GM23338 (cell line): ENCODE results near the gene SMARCC1. TPM values are rescaled to one million over a fixed set of nuclear protein-coding genes. Genes with fewer than 3 reads are reported as not detected.

Experiments
- ATAC-seq: fragments of 200-7000 bp; cut with Tn5 transposase; 3 replicates; pipeline ENCODE4 v1.9.1; 2020
- DNase-seq: peaks from one replicate; pipeline ENCODE4 v3.0.0-alpha.2; 2015; ENCODE audit warnings: low spot score
- H2AFZ ChIP-seq: fragments of 200-600 bp; sonication (generic); 2 replicates; pipeline ENCODE4 v1.8.0; 2016; ENCODE audit warnings: antibody characterized with exemption, mild to moderate bottlenecking, moderate library complexity
- H3F3A ChIP-seq: fragments of 200-600 bp; sonication (generic); replicated peaks from 2 replicates; pipeline ENCODE4 v1.8.0; 2017; ENCODE audit warnings: antibody characterized with exemption, mixed run types, low read depth
- H3K27ac ChIP-seq: fragments of 200-600 bp; sonication (generic); 2 replicates; pipeline ENCODE4 v1.6.1; 2016; ENCODE audit warnings: low read depth
- H3K27me3 ChIP-seq: fragments of 200-600 bp; sonication (generic); 2 replicates; pipeline ENCODE4 v1.8.0; 2016; ENCODE audit warnings: mild to moderate bottlenecking, mixed run types, moderate library complexity; ENCODE audit not compliant: insufficient read depth
- H3K36me3 ChIP-seq: fragments of 200-600 bp; sonication (generic); 2 replicates; pipeline ENCODE4 v1.8.0; 2016; ENCODE audit warnings: mild to moderate bottlenecking; ENCODE audit not compliant: insufficient read depth
- H3K4me1 ChIP-seq: fragments of 200-600 bp; sonication (generic); 2 replicates; pipeline ENCODE4 v1.8.0; 2016; ENCODE audit warnings: mild to moderate bottlenecking, moderate library complexity; ENCODE audit not compliant: insufficient read depth
- H3K4me2 ChIP-seq: fragments of 200-600 bp; sonication (generic); 2 replicates; pipeline ENCODE4 v1.7.1; 2017; ENCODE audit warnings: mixed run types
- H3K4me3 ChIP-seq: fragments of 200-600 bp; sonication (generic); 2 replicates; pipeline ENCODE4 v1.6.1; 2016; ENCODE audit warnings: mixed run types
- H3K79me2 ChIP-seq: fragments of 200-600 bp; sonication (generic); replicated peaks from 2 replicates; pipeline ENCODE4 v1.8.0; 2017; ENCODE audit warnings: mild to moderate bottlenecking; ENCODE audit not compliant: insufficient read depth
- H3K9me2 ChIP-seq: fragments of 200-600 bp; sonication (generic); 2 replicates; pipeline ENCODE4 v1.8.0; 2017; ENCODE audit not compliant: insufficient read depth
- H4K20me1 ChIP-seq: fragments of 200-600 bp; sonication (generic); replicated peaks from 2 replicates; pipeline ENCODE4 v1.8.0; 2017; ENCODE audit warnings: mild to moderate bottlenecking; ENCODE audit not compliant: insufficient read depth
- H3K27ac Mint-ChIP-seq: 2 replicates; pipeline ENCODE4 v1.8.0; 2020; ENCODE audit warnings: inconsistent platforms, mild to moderate bottlenecking, moderate library complexity, mixed read lengths
- H3K27me3 Mint-ChIP-seq: 3 replicates; pipeline ENCODE4 v1.8.0; 2022; ENCODE audit warnings: low read depth, mild to moderate bottlenecking, moderate library complexity, mixed read lengths, inconsistent platforms; ENCODE audit not compliant: insufficient read depth, poor library complexity
- H3K36me3 Mint-ChIP-seq: 3 replicates; pipeline ENCODE4 v1.8.0; 2021; ENCODE audit warnings: low read depth, mild to moderate bottlenecking, inconsistent platforms, moderate library complexity, mixed read lengths
- H3K4me1 Mint-ChIP-seq: 3 replicates; pipeline ENCODE4 v1.8.0; 2020; ENCODE audit warnings: mild to moderate bottlenecking, inconsistent platforms, mixed read lengths
- H3K4me3 Mint-ChIP-seq: 3 replicates; pipeline ENCODE4 v1.8.0; 2021; ENCODE audit warnings: moderate library complexity, mild to moderate bottlenecking, inconsistent platforms, mixed read lengths
- H3K9me3 Mint-ChIP-seq: 3 replicates; pipeline ENCODE4 v1.8.0; 2020; ENCODE audit warnings: moderate library complexity, mild to moderate bottlenecking, inconsistent platforms, mixed read lengths
- CREB1 ChIP-seq: fragments of 250-450 bp; sonication (Bioruptor Pico); IDR thresholded peaks from 2 replicates; pipeline ENCODE4 v1.5.0; 2020; ENCODE audit warnings: low read depth, mild to moderate bottlenecking, moderate library complexity
- CTCF ChIP-seq, 2 experiments: fragments of 200-600 bp in 1 of 2; sonication (generic) in 1 of 2; conservative IDR thresholded peaks; 2 replicates each; pipeline versions ENCODE4 v1.5.1 to v1.6.1; 2016 to 2017; ENCODE audit warnings: antibody characterized with exemption in 2 of 2, low read depth in 2 of 2, mild to moderate bottlenecking in 2 of 2, moderate library complexity in 1 of 2
- ETS1 ChIP-seq: IDR thresholded peaks from 2 replicates; pipeline ENCODE4 v1.6.1; 2016; ENCODE audit warnings: antibody characterized with exemption
- EZH2 ChIP-seq: fragments of 200-600 bp; sonication (generic); IDR thresholded peaks from one replicate; pipeline ENCODE4 v1.8.0; 2017; ENCODE audit warnings: antibody characterized with exemption, mild to moderate bottlenecking, low read depth; ENCODE audit not compliant: unreplicated experiment
- EZH2phosphoT487 ChIP-seq: fragments of 200-600 bp; sonication (generic); IDR thresholded peaks from one replicate; pipeline ENCODE4 v1.8.1; 2018; ENCODE audit warnings: antibody characterized with exemption; ENCODE audit not compliant: unreplicated experiment
- JUNB ChIP-seq: IDR thresholded peaks from one replicate; pipeline ENCODE4 v1.6.1; 2016; ENCODE audit warnings: antibody characterized with exemption; ENCODE audit not compliant: unreplicated experiment
- NANOG ChIP-seq: IDR thresholded peaks from 2 replicates; pipeline ENCODE4 v1.6.1; 2016; ENCODE audit warnings: antibody characterized with exemption, borderline replicate concordance
- POLR2AphosphoS5 ChIP-seq: IDR thresholded peaks from 2 replicates; pipeline ENCODE4 v1.6.1; 2016; ENCODE audit warnings: antibody characterized with exemption, low read depth
- REST ChIP-seq: IDR thresholded peaks from one replicate; pipeline ENCODE4 v1.6.1; 2018; ENCODE audit warnings: antibody characterized with exemption; ENCODE audit not compliant: unreplicated experiment
- STAT1 ChIP-seq: IDR thresholded peaks from one replicate; pipeline ENCODE4 v1.6.1; 2016; ENCODE audit warnings: antibody characterized with exemption; ENCODE audit not compliant: unreplicated experiment
- ZNF114 ChIP-seq: fragments of 250-450 bp; sonication (Bioruptor Pico); IDR thresholded peaks from 2 replicates; pipeline ENCODE4 v1.5.0; 2020; ENCODE audit warnings: mild to moderate bottlenecking, moderate library complexity
- ZNF331 ChIP-seq: fragments of 250-450 bp; sonication (Bioruptor Pico); IDR thresholded peaks from 2 replicates; pipeline ENCODE4 v1.5.0; 2020; ENCODE audit warnings: low read depth, mild to moderate bottlenecking, moderate library complexity
- ZNF462 ChIP-seq: fragments of 250-450 bp; sonication (Bioruptor Pico); IDR thresholded peaks from 2 replicates; pipeline ENCODE4 v1.5.0; 2020; ENCODE audit warnings: mild to moderate bottlenecking, moderate library complexity
- polyA plus RNA-seq: library from polyadenylated mRNA; unstranded; fragments of >200 nt; fragmentation: Nextera tagmentation; extraction: Ambion mirVana; gene quantifications from 2 replicates; pipeline ENCODE4 v1.2.1, GENCODE V29; 2016
- total RNA-seq: library from RNA; depleted of rRNA; stranded (reverse); fragments of >200 nt; shearing (Covaris generic); gene quantifications from 2 replicates; pipeline ENCODE4 v1.2.3, GENCODE V29; 2014

Gene SMARCC1
- total and polyA plus RNA-seq, 2 experiments from 2014 or later, result 105 to 171 TPM

- no peaks in the 10 kb centered on the region for H3K4me1 ChIP-seq
- Mint-ChIP-seq H3K27me3 (peaks cover 2% of the 10 kb centered on the region), H3K36me3 (peaks cover 83% of the 10 kb centered on the region), H3K4me3 (no peak overlapping the region), H3K9me3 (no peaks in the 10 kb centered on the region), H3K27ac (no peak overlapping the region), H3K4me1 (no peaks in the 10 kb centered on the region)
- no peak for ATAC-seq
- no peaks in the 10 kb centered on the region for H3K9me2 ChIP-seq
- no peak overlapping the region for H3K4me2 ChIP-seq
- peaks cover 65% of the 10 kb centered on the region for H3K36me3 ChIP-seq
- no peak overlapping the region for H3K4me3 ChIP-seq
- H2AFZ ChIP-seq, result no peak overlapping the region
- peak overlapping the region; percentile 80; the same call in 1 of the 2 replicates for H3K27ac ChIP-seq
- TF ChIP-seq ZNF114, result no peak
- TF ChIP-seq POLR2AphosphoS5, result no peak
- no peak for TF ChIP-seq JUNB
- no peak for TF ChIP-seq CREB1 (CRISPR knock-in tag)
- TF ChIP-seq REST, result no peak
- TF ChIP-seq STAT1, result no peak
- TF ChIP-seq CTCF (conservative IDR thresholded peaks at IDR 0.05; ENCODE audit: low read depth in 2 of 2), result no peak
- TF ChIP-seq EZH2phosphoT487, result no peak
- TF ChIP-seq EZH2, result no peak
- no peak for TF ChIP-seq ETS1
- TF ChIP-seq ZNF462 (CRISPR knock-in tag), result no peak
- no peak for TF ChIP-seq ZNF331 (CRISPR knock-in tag)
- TF ChIP-seq NANOG, result no peak
- peaks cover 15% of the 10 kb centered on the region for H4K20me1 ChIP-seq
- no peaks in the 10 kb centered on the region for H3K27me3 ChIP-seq
- peaks cover 11% of the 10 kb centered on the region; the same call in 1 of the 2 replicates for H3F3A ChIP-seq
- no peak for DNase-seq
- peaks cover 5% of the 10 kb centered on the region; the same call in 1 of the 2 replicates for H3K79me2 ChIP-seq
Observed at GRCh38 chr3:47628426-47628825, 153.3 kb downstream of the SMARCC1 start.
